ENCODE results near the gene PRKAR1B. TPM values are rescaled to one million over a fixed set of nuclear protein-coding genes. Genes with fewer than 3 reads are reported as not detected.

Gene PRKAR1B
- total RNA-seq, 1 donor from 2014 or later: 14.0 TPM

GRCh38 chr7:501526-501925, 225.6 kb downstream of the PRKAR1B start:
- no peak for TF ChIP-seq CTCF (IDR thresholded peaks at IDR 0.05; ENCODE audit: insufficient read depth, low read length, severe bottlenecking)
- no peak for DNase-seq (ENCODE audit: low read depth)
- H3K27me3 ChIP-seq (ENCODE audit: control insufficient read depth, insufficient read depth, low read length): no peaks in the 10 kb centered on the region
- no peak overlapping the region for H3K4me3 ChIP-seq (ENCODE audit: low read depth, low read length)
- no peak for FAIRE-seq
- peaks cover 42% of the 10 kb centered on the region for H3K36me3 ChIP-seq (ENCODE audit: control insufficient read depth, insufficient read depth, low read length)

- H3K27me3 ChIP-seq (ENCODE audit: control insufficient read depth, insufficient read depth, low read length): no peaks in the 10 kb centered on the region
- no peak for TF ChIP-seq CTCF (IDR thresholded peaks at IDR 0.05; ENCODE audit: insufficient read depth, low read length, severe bottlenecking)
- DNase-seq (ENCODE audit: low read depth) (no peak), FAIRE-seq (no peak)
- H3K36me3 ChIP-seq (ENCODE audit: control insufficient read depth, insufficient read depth, low read length): peaks cover 38% of the 10 kb centered on the region
- no peak overlapping the region for H3K4me3 ChIP-seq (ENCODE audit: low read depth, low read length)
These were observed 226.3 kb downstream of the PRKAR1B start for GRCh38 chr7:500521-501420.

- Histone ChIP-seq H3K36me3 (ENCODE audit: control insufficient read depth, insufficient read depth, low read length) (peaks cover 38% of the 10 kb centered on the region), H3K4me3 (ENCODE audit: low read depth, low read length) (no peak overlapping the region), H3K27me3 (ENCODE audit: control insufficient read depth, insufficient read depth, low read length) (no peaks in the 10 kb centered on the region)
- no peak for TF ChIP-seq CTCF (IDR thresholded peaks at IDR 0.05; ENCODE audit: insufficient read depth, low read length, severe bottlenecking)
- DNase-seq (ENCODE audit: low read depth): no peak
- FAIRE-seq: peak; percentile 7
These were observed 227.1 kb downstream of the PRKAR1B start for GRCh38 chr7:499853-500485.

Other genes starting within 250 kb of the PRKAR1B start
- gene PDGFA, start 207.4 kb downstream of the PRKAR1B start, total RNA-seq: 55.8 and 64.8 TPM in 2 replicates
- gene DNAAF5, start 582 bp downstream of the PRKAR1B start, total RNA-seq: 9.6 and 9.7 TPM in 2 replicates
- 168 and 176 TPM in 2 replicates for gene SUN1, start 105.2 kb upstream of the PRKAR1B start, total RNA-seq
- 44.5 and 52.1 TPM in 2 replicates for gene GET4, start 149.3 kb upstream of the PRKAR1B start, total RNA-seq
- gene ADAP1, start 227.4 kb upstream of the PRKAR1B start, total RNA-seq: 26.9 and 45.3 TPM in 2 replicates
- gene COX19, start 248.3 kb upstream of the PRKAR1B start, total RNA-seq: 12.9 and 17.5 TPM in 2 replicates

All from bronchial epithelial cell (primary cell).